Heart right ventricle (tissue), 16 donors: ENCODE results near the gene ALK. TPM values are rescaled to one million over a fixed set of nuclear protein-coding genes. Genes with fewer than 3 reads are reported as not detected.

Experiments used
- ATAC-seq, 8 donors: fragments of 200-7000 bp; cut with Tn5 transposase; one replicate each; pipeline ENCODE4 v1.9.1; 2020; ENCODE audit warnings: mild to moderate bottlenecking in 8 of 8, moderate library complexity in 8 of 8, moderate number of reproducible peaks in 1 of 8
- DNase-seq, 2 donors: peaks; one replicate each; pipeline ENCODE4 v3.0.0-alpha.2; 2020
- H3K27ac ChIP-seq, 10 donors: fragments of 200-600 bp; sonication (generic) in 2 of 10; one replicate each; pipeline versions ENCODE4 v1.5.0 to v1.8.0; 2020 to 2022; ENCODE audit warnings: mild to moderate bottlenecking in 3 of 10
- H3K27me3 ChIP-seq, 7 donors: fragments of 200-600 bp; one replicate each; pipeline ENCODE4 v1.8.0; 2021 to 2022; ENCODE audit warnings: mild to moderate bottlenecking in 2 of 7
- H3K36me3 ChIP-seq, 9 donors: fragments of 200-600 bp; sonication (generic) in 1 of 9; one replicate each; pipeline versions ENCODE4 v1.5.0 to v1.8.0; 2020 to 2022; ENCODE audit warnings: mild to moderate bottlenecking in 2 of 9
- H3K4me1 ChIP-seq, 9 donors: fragments of 200-600 bp; sonication (generic) in 1 of 9; one replicate each; pipeline versions ENCODE4 v1.5.0 to v1.8.0; 2020 to 2022; ENCODE audit warnings: mild to moderate bottlenecking in 4 of 9
- H3K4me3 ChIP-seq, 10 donors: fragments of 200-600 bp; sonication (generic) in 2 of 10; one replicate each; pipeline versions ENCODE4 v1.5.0 to v1.8.0; 2020 to 2022; ENCODE audit warnings: mild to moderate bottlenecking in 7 of 10, moderate library complexity in 2 of 10
- H3K9me3 ChIP-seq, 11 donors: fragments of 200-600 bp in 10 of 11; sonication (generic) in 2 of 11; one replicate each; pipeline versions ENCODE4 v1.5.0 to v1.8.0; 2013 to 2022; ENCODE audit warnings: mild to moderate bottlenecking in 2 of 11, control low read depth in 1 of 11, moderate library complexity in 1 of 11
- WGBS, 2 donors: extraction: QIAGEN DNeasy Blood & Tissue Kit; methylation state at CpG; one replicate each; pipeline ENCODE4 v1.1.7; 2013; ENCODE audit warnings: inconsistent platforms in 1 of 2; 5-methylcytosine and 5-hydroxymethylcytosine counted together
- intact Hi-C, 10 donors: fragments of 100-400 bp; cut with DNase I; formaldehyde crosslinking; loops; one replicate each; pipeline versions ENCODE4 v1.11.1 to v1.14.2; 2022
- polyA plus RNA-seq, 2 donors: library from polyadenylated mRNA; stranded (reverse); fragments of 200-250 nt; gene quantifications; one replicate each; pipeline ENCODE4 v1.2.3, GENCODE V29; 2013
- total RNA-seq, 10 donors: library from RNA; stranded (reverse); fragmentation: NEBNext Ultra II Directional in 3 of 10; extraction: Animal tissue kit (Norgen Biotek cat#: 25700) in 3 of 10; gene quantifications; one replicate each; pipeline versions ENCODE4 v1.2.1 to v1.2.4, GENCODE V29; 2021 to 2023
- TF ChIP-seq, protein P1 (sequence below), 9 donors: fragments of 200-600 bp; sonication (generic) in 2 of 9; IDR thresholded peaks; one replicate each; pipeline versions ENCODE4 v1.5.0 to v1.8.0; 2021 to 2022; ENCODE audit warnings: antibody characterized with exemption in 9 of 9, mild to moderate bottlenecking in 5 of 9, moderate library complexity in 1 of 9
- donor health status: Arrhythmogenic right ventricular cardiomyopathy.
- donor health status: ischemic (EF 13 %, LVEDD 7.1; RV severe dilation, severe dysfunction).
- donor health status: healthy with polysubstance abuse.
- donor health status: DM: no; HTN: yes; CAD: no.
- donor health status: DM: no; HTN: no; CAD: no.
- donor health status: ischemic (EF 25% LVEDD 6.9; RV normal size, moderate dysfunction).
- donor health status: ischemic (EF 25% LVEDD 5.7; RV mildly dilated, moderate dysfunction).
- donor health status: healthy.
- donor health status: DM: yes; HTN: yes; CAD: no.
- donor health status: Ischemic cardiomyopathy.
- donor health status: ischemic (EF 35%, LVEDD 5.7; RV mildly dilated, moderate dysfunction).
- donor health status: nonischemic (EF 11% LVEDD 7.7; RV severe dilation, severe dysfunction).
- donor health status: DM: yes; HTN: yes; CAD: no.
- donor health status: PGD.
- donor health status: ischemic (EF 29% LVEDD 5.4; RV normal size, mild dysfunction).
- donor health status: nonischemic (EF 23%, LVEDD 6.1; RV moderate dilation, normal function).

Gene ALK
- total and polyA plus RNA-seq, 12 donors: 0.01 to 0.24 (median 0.08) TPM; not detected in 7

DNA sequence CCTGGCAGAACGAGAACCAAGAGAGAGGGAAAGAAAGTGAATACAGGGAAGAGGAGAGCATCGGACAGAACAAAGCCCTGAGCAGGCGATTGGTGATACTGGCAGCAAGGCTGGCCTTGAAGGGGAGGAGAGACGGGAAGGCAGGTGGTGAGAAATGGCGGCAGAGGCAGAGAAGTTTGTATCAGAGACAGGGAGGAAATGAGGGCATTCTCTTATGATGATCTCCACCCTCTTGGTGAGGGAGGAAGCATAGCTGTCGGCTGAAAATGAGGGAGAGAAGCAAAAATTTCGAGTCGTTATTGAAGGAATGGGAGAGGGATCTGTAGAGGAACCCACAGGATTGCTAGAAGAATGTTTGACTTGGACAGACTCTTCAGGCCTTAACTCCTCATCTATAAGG is 725.6 kb downstream of the ALK start:
- no peak for ATAC-seq
- WGBS, 2 donors: 79 to 80% methylated on average over 8 of the region's 8 CpGs

DNA sequence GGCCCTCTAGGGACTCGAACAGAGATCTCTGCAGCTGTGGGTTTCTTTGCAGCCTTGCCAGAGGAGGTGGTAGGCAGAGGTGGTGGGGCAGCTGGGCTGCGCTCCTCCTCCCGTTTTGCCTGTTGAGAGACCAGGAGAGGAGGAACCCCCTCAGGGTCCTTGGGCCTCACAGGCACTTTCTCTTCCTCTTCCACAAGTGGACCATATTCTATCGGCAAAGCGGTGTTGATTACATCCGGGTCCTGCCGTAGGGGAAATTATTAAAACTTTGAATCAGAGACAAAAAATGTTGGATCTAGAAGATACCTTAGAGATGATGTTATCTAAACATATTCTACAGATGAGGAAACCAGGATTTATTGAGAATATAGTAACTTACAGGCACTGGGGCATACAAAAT is 727.7 kb downstream of the ALK start:
- WGBS, 2 donors: 83 to 84% methylated on average over 7 of the region's 7 CpGs
- ATAC-seq (no peak), DNase-seq (no peak)
- H3K27ac ChIP-seq: no peak overlapping the region
- H3K36me3 ChIP-seq: peaks cover 0 to 11% (median 0%) of the 10 kb centered on the region in 9 donors
- no peaks in the 10 kb centered on the region for H3K27me3 ChIP-seq
- H3K4me1 ChIP-seq: peaks cover 0 to 9% (median 0%) of the 10 kb centered on the region in 9 donors
- no peaks in the 10 kb centered on the region for H3K9me3 ChIP-seq
- TF ChIP-seq, protein P1, sequence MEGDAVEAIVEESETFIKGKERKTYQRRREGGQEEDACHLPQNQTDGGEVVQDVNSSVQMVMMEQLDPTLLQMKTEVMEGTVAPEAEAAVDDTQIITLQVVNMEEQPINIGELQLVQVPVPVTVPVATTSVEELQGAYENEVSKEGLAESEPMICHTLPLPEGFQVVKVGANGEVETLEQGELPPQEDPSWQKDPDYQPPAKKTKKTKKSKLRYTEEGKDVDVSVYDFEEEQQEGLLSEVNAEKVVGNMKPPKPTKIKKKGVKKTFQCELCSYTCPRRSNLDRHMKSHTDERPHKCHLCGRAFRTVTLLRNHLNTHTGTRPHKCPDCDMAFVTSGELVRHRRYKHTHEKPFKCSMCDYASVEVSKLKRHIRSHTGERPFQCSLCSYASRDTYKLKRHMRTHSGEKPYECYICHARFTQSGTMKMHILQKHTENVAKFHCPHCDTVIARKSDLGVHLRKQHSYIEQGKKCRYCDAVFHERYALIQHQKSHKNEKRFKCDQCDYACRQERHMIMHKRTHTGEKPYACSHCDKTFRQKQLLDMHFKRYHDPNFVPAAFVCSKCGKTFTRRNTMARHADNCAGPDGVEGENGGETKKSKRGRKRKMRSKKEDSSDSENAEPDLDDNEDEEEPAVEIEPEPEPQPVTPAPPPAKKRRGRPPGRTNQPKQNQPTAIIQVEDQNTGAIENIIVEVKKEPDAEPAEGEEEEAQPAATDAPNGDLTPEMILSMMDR (IDR thresholded peaks at IDR 0.05): no peak
- H3K4me3 ChIP-seq: no peak overlapping the region
- intact Hi-C loops: loop anchor here in 3 of 10 donors (10.0 kb wide), 1 partner anchor 369 kb away; no protein-coding TSS in a partner anchor

More for the DNA sequence above, 725.6 kb downstream of the ALK start:
- H3K27me3 ChIP-seq: no peaks in the 10 kb centered on the region
- H3K36me3 ChIP-seq: peaks cover 0 to 10% (median 0%) of the 10 kb centered on the region in 9 donors
- intact Hi-C loops: loop anchor here in 9 of 10 donors (1.0 to 10.0 kb wide), 5 partner anchors 233 to 371 kb away; no protein-coding TSS in a partner anchor
- H3K27ac ChIP-seq: no peak overlapping the region
- TF ChIP-seq, protein P1 (IDR thresholded peaks at IDR 0.05): no peak
- H3K9me3 ChIP-seq: no peaks in the 10 kb centered on the region
- DNase-seq: no peak
- no peak overlapping the region for H3K4me3 ChIP-seq
- peaks cover 0 to 9% (median 0%) of the 10 kb centered on the region in 9 donors for H3K4me1 ChIP-seq

GRCh38 chr2:29193111-29193510 is 728.3 kb downstream of the ALK start:
- Histone ChIP-seq H3K36me3 (peaks cover 0 to 11% (median 0%) of the 10 kb centered on the region in 9 donors), H3K27ac (no peak overlapping the region), H3K4me1 (peaks cover 0 to 9% (median 0%) of the 10 kb centered on the region in 9 donors), H3K4me3 (no peak overlapping the region), H3K27me3 (no peaks in the 10 kb centered on the region), H3K9me3 (no peaks in the 10 kb centered on the region)
- TF ChIP-seq, protein P1 (IDR thresholded peaks at IDR 0.05): no peak
- ATAC-seq (no peak), DNase-seq (no peak)
- intact Hi-C loops: loop anchor here in 3 of 10 donors (10.0 kb wide), 1 partner anchor 368 kb away; no protein-coding TSS in a partner anchor
- 87 to 89% methylated on average over 12 of the region's 12 CpGs for WGBS, 2 donors

DNA sequence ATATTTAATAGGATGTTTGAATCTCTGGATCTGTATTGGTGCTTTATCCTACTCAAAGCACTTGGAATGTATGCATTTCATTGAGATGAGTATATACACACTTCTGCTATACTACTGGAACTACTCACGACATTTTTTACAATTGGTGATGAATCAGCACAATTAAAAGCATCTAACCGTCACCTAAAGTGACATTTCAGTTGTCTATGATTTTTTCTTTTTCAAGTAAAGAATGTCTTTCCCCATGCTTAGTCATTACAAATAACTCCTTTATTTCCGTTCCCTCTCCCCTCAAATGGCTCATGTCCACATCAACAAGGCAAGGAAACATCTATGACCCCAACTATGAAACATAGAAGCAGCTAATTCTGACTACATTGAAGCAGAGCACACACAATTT is 728.9 kb downstream of the ALK start:
- ATAC-seq: no peak

More for the DNA sequence above, 728.9 kb downstream of the ALK start:
- Histone ChIP-seq H3K4me3 (no peak overlapping the region), H3K36me3 (peaks cover 0 to 11% (median 0%) of the 10 kb centered on the region in 9 donors), H3K9me3 (no peaks in the 10 kb centered on the region), H3K27ac (no peak overlapping the region), H3K4me1 (peaks cover 0 to 9% (median 0%) of the 10 kb centered on the region in 9 donors), H3K27me3 (no peaks in the 10 kb centered on the region)
- TF ChIP-seq, protein P1 (IDR thresholded peaks at IDR 0.05): no peak
- 79 to 89% methylated on average over 3 of the region's 3 CpGs for WGBS, 2 donors
- DNase-seq: no peak
- intact Hi-C loops: loop anchor here in 3 of 10 donors (10.0 kb wide), 1 partner anchor 368 kb away; no protein-coding TSS in a partner anchor
